HepG2 (cell line): ENCODE results near the gene PIP5K1A. TPM values are rescaled to one million over a fixed set of nuclear protein-coding genes. Genes with fewer than 3 reads are reported as not detected.

Experiments used
- CAMTA2 ChIP-seq: sonication (generic); formaldehyde crosslinking; IDR thresholded peaks from 2 replicates; pipeline ENCODE4 v1.4.0; 2020; ENCODE audit warnings: mild to moderate bottlenecking, missing genetic modification reagents, borderline replicate concordance
- CCDC6 ChIP-seq: sonication (generic); formaldehyde crosslinking; IDR thresholded peaks from 2 replicates; pipeline ENCODE4 v1.8.1; 2022; ENCODE audit warnings: mild to moderate bottlenecking, missing genetic modification reagents, moderate library complexity
- EHMT2 ChIP-seq: fragments of 200-600 bp; sonication (generic); IDR thresholded peaks from 2 replicates; pipeline ENCODE4 v1.7.0; 2017; ENCODE audit warnings: antibody characterized with exemption, low read depth, low read length, borderline replicate concordance
- GATA4 ChIP-seq: sonication (generic); IDR thresholded peaks from 2 replicates; pipeline ENCODE4 v1.6.1; 2016; ENCODE audit warnings: antibody characterized with exemption, low read depth, borderline replicate concordance
- HNF4A ChIP-seq: sonication (generic); formaldehyde crosslinking; IDR thresholded peaks from 2 replicates; pipeline ENCODE4 v1.4.0; 2020; ENCODE audit warnings: missing genetic modification reagents
- JDP2 ChIP-seq: sonication (generic); formaldehyde crosslinking; IDR thresholded peaks from 2 replicates; pipeline ENCODE4 v1.8.1; 2022; ENCODE audit warnings: missing genetic modification reagents, borderline replicate concordance
- KLF12 ChIP-seq: sonication (generic); formaldehyde crosslinking; IDR thresholded peaks from 2 replicates; pipeline ENCODE4 v1.4.0; 2020; ENCODE audit warnings: missing genetic modification reagents, borderline replicate concordance
- KLF15 ChIP-seq: sonication (generic); formaldehyde crosslinking; IDR thresholded peaks from 2 replicates; pipeline ENCODE4 v1.8.1; 2023; ENCODE audit warnings: borderline replicate concordance, mild to moderate bottlenecking, inconsistent platforms, missing genetic modification reagents, mixed read lengths
- KLF9 ChIP-seq: IDR thresholded peaks from 2 replicates; pipeline ENCODE4 v1.6.1; 2016; ENCODE audit warnings: low read depth
- LRRFIP1 ChIP-seq: sonication (generic); formaldehyde crosslinking; conservative IDR thresholded peaks from 2 replicates; pipeline ENCODE4 v1.4.0; 2020; ENCODE audit warnings: missing genetic modification reagents
- NFIB ChIP-seq: sonication (generic); formaldehyde crosslinking; IDR thresholded peaks from 2 replicates; pipeline ENCODE4 v1.9.0; 2021; ENCODE audit warnings: missing genetic modification reagents, mild to moderate bottlenecking, borderline replicate concordance
- SIX1 ChIP-seq: sonication (generic); formaldehyde crosslinking; IDR thresholded peaks from 2 replicates; pipeline ENCODE4 v1.4.0; 2020; ENCODE audit warnings: missing genetic modification reagents, borderline replicate concordance
- TARDBP ChIP-seq: sonication (generic); formaldehyde crosslinking; IDR thresholded peaks from 2 replicates; pipeline ENCODE4 v1.8.0; 2022; ENCODE audit warnings: mild to moderate bottlenecking, missing genetic modification reagents
- TCF12 ChIP-seq, 2 experiments: fragments of 450-650 bp in 1 of 2; sonication (generic) in 1 of 2; formaldehyde crosslinking in 1 of 2; IDR thresholded peaks; 2 replicates each; pipeline versions ENCODE4 v1.6.1 to v1.8.0; 2017 to 2022; ENCODE audit warnings: antibody characterized with exemption in 1 of 2, mild to moderate bottlenecking in 1 of 2, missing genetic modification reagents in 1 of 2, moderate library complexity in 1 of 2
- ZBTB39 ChIP-seq: sonication (generic); formaldehyde crosslinking; IDR thresholded peaks from 2 replicates; pipeline ENCODE4 v1.5.0; 2020; ENCODE audit warnings: missing genetic modification reagents
- ZFP41 ChIP-seq: sonication (generic); formaldehyde crosslinking; IDR thresholded peaks from 2 replicates; pipeline ENCODE4 v1.4.0; 2020; ENCODE audit warnings: mild to moderate bottlenecking, missing genetic modification reagents, borderline replicate concordance
- ZNF431 ChIP-seq: sonication (generic); formaldehyde crosslinking; IDR thresholded peaks from 2 replicates; pipeline ENCODE4 v1.9.0; 2022; ENCODE audit warnings: missing genetic modification reagents, low read depth, mild to moderate bottlenecking, borderline replicate concordance
- ZNF460 ChIP-seq: sonication (generic); formaldehyde crosslinking; IDR thresholded peaks from 2 replicates; pipeline ENCODE4 v1.5.1; 2020; ENCODE audit warnings: missing genetic modification reagents, mild to moderate bottlenecking, borderline replicate concordance
- ZNF558 ChIP-seq: sonication (generic); formaldehyde crosslinking; IDR thresholded peaks from 2 replicates; pipeline ENCODE4 v1.9.0; 2022; ENCODE audit warnings: mild to moderate bottlenecking, missing genetic modification reagents, borderline replicate concordance
- ZNF562 ChIP-seq: sonication (generic); formaldehyde crosslinking; IDR thresholded peaks from 2 replicates; pipeline ENCODE4 v1.8.0; 2022; ENCODE audit warnings: missing genetic modification reagents, borderline replicate concordance
- ZNF704 ChIP-seq: sonication (generic); formaldehyde crosslinking; IDR thresholded peaks from 2 replicates; pipeline ENCODE4 v1.8.1; 2023; ENCODE audit warnings: mild to moderate bottlenecking, inconsistent platforms, moderate library complexity, missing genetic modification reagents, borderline replicate concordance
- ZNF724P ChIP-seq: sonication (generic); formaldehyde crosslinking; IDR thresholded peaks from 2 replicates; pipeline ENCODE4 v1.8.0; 2022; ENCODE audit warnings: missing genetic modification reagents, borderline replicate concordance
- ZNF773 ChIP-seq: sonication (generic); formaldehyde crosslinking; IDR thresholded peaks from 2 replicates; pipeline ENCODE4 v1.4.0; 2020; ENCODE audit warnings: missing genetic modification reagents, borderline replicate concordance
- polyA plus RNA-seq, 8 experiments: library from polyadenylated mRNA; depleted of rRNA in 3 of 8; stranded (reverse) in 7 of 8; unstranded in 1 of 8; fragments of >200 nt; fragmentation: Illumina TruSeq in 4 of 8; extraction: Trizol in 4 of 8; gene quantifications; 2 replicates each; pipeline versions ENCODE4 v1.2.1 to v1.2.3, GENCODE V29; 2011 to 2016; ENCODE audit warnings: low read depth in 4 of 8, missing spikeins in 1 of 8, mixed read lengths in 1 of 8; ENCODE audit not compliant: insufficient read depth in 1 of 8
- total RNA-seq, 5 experiments: library from RNA; depleted of rRNA; stranded (reverse); fragments of >200 nt; fragmentation: Illumina TruSeq; extraction: Trizol; gene quantifications; 2 replicates each; pipeline ENCODE4 v1.2.3, GENCODE V29; 2016; ENCODE audit warnings: low read depth in 1 of 5

PIP5K1A gene
- total and polyA plus RNA-seq, 2 of the 13 experiments (the other 11 are each of a cell fraction or from before 2014, with no cell fraction given): 45.3 to 65.1 TPM

GRCh38 chr1:151265446-151266236 is 67.3 kb downstream of the PIP5K1A start (continued):
- TF ChIP-seq ZNF724P (CRISPR knock-in tag) (no peak), JDP2 (no peak), ZBTB39 (CRISPR knock-in tag) (no peak), ZNF773 (CRISPR knock-in tag) (0 out of 2 replicates have a peak, but pooled peaks have one; percentile 10), KLF9 (CRISPR knock-in tag) (no peak), CAMTA2 (CRISPR knock-in tag) (no peak), SIX1 (CRISPR knock-in tag) (no peak), GATA4 (no peak), ZNF460 (CRISPR knock-in tag) (no peak), TCF12 (IDR thresholded peaks at IDR 0.05) (no peak), TCF12 (CRISPR knock-in tag; IDR thresholded peaks at IDR 0.05) (0 out of 2 replicates have a peak, but pooled peaks have one; percentile 18), KLF15 (CRISPR knock-in tag) (no peak), ZNF431 (CRISPR knock-in tag) (no peak), EHMT2 (no peak), CCDC6 (no peak), KLF12 (CRISPR knock-in tag) (no peak), LRRFIP1 (CRISPR knock-in tag) (no peak), NFIB (CRISPR knock-in tag) (no peak), ZNF558 (CRISPR knock-in tag) (no peak), HNF4A (peak; percentile 88), ZNF704 (CRISPR knock-in tag) (no peak), ZNF562 (CRISPR knock-in tag) (no peak), ZFP41 (CRISPR knock-in tag) (no peak), TARDBP (peak; percentile 39; the same call in 1 of the 2 replicates)
